SU-DHL-6 (cell line): ENCODE data around the gene NPAS3.

ENCODE experiments used
- CTCF ChIP-seq: fragments of 200-600 bp; sonication (generic); IDR thresholded peaks from one replicate; pipeline ENCODE4 v1.5.1; 2017; ENCODE audit warnings: antibody characterized with exemption, mild to moderate bottlenecking, low read length, moderate library complexity; ENCODE audit not compliant: insufficient read depth, poor library complexity, severe bottlenecking
- EZH2phosphoT487 ChIP-seq: fragments of 200-600 bp; sonication (generic), shearing (Covaris generic); conservative IDR thresholded peaks from 2 replicates; pipeline ENCODE4 v1.6.1; 2018; ENCODE audit warnings: mild to moderate bottlenecking, antibody characterized with exemption, low read length, moderate library complexity, mixed read lengths

- TF ChIP-seq CTCF = no peak
- no peak for TF ChIP-seq EZH2phosphoT487
Measured at GRCh38 chr14:33239465-33239864, 300.8 kb downstream of the NPAS3 start.
